Osteoblast (primary cell): ENCODE data around the gene PAFAH1B1. TPM values are rescaled to one million over a fixed set of nuclear protein-coding genes. Genes with fewer than 3 reads are reported as not detected.

Source experiments
- DNase-seq: peaks from one replicate; pipeline ENCODE4 v3.0.0; 2011; ENCODE audit warnings: low spot score, mixed read lengths; ENCODE audit not compliant: insufficient read length; ENCODE audit errors: missing footprints
- H2AFZ ChIP-seq: 2 replicates; pipeline ENCODE4 v1.6.0; 2011; ENCODE audit warnings: mild to moderate bottlenecking, low read length
- H3K27ac ChIP-seq: 2 replicates; pipeline ENCODE4 v1.5.1; 2011; ENCODE audit warnings: mild to moderate bottlenecking, low read depth, low read length, moderate library complexity
- H3K27me3 ChIP-seq: 2 replicates; pipeline ENCODE4 v1.6.0; 2012; ENCODE audit warnings: mild to moderate bottlenecking, control low read depth, inconsistent platforms, low read length, moderate library complexity; ENCODE audit not compliant: insufficient read depth
- H3K36me3 ChIP-seq: 2 replicates; pipeline ENCODE4 v1.5.1; 2011; ENCODE audit warnings: mild to moderate bottlenecking, low read length, control low read depth, moderate library complexity; ENCODE audit not compliant: insufficient read depth
- H3K4me1 ChIP-seq: 2 replicates; pipeline ENCODE4 v1.5.1; 2011; ENCODE audit warnings: mild to moderate bottlenecking, low read length, control low read depth, moderate library complexity; ENCODE audit not compliant: insufficient read depth
- H3K4me2 ChIP-seq: 2 replicates; pipeline ENCODE4 v1.6.0; 2011; ENCODE audit warnings: mild to moderate bottlenecking, low read length; ENCODE audit not compliant: insufficient read depth
- H3K4me3 ChIP-seq: fragments of 200-600 bp; sonication (generic); 3 replicates; pipeline ENCODE4 v1.5.1; 2012; ENCODE audit warnings: mild to moderate bottlenecking, low read length, inconsistent platforms; ENCODE audit not compliant: insufficient read depth
- H3K79me2 ChIP-seq: 2 replicates; pipeline ENCODE4 v1.6.0; 2012; ENCODE audit warnings: mild to moderate bottlenecking, low read length, control low read depth, inconsistent platforms; ENCODE audit not compliant: insufficient read depth
- H3K9me3 ChIP-seq: 2 replicates; pipeline ENCODE4 v1.5.1; 2011; ENCODE audit warnings: low read depth, low read length, control low read depth
- H4K20me1 ChIP-seq: 2 replicates; pipeline ENCODE4 v1.6.0; 2012; ENCODE audit warnings: mild to moderate bottlenecking, low read length, control low read depth; ENCODE audit not compliant: insufficient read depth
- CTCF ChIP-seq: IDR thresholded peaks from 2 replicates; pipeline ENCODE4 v1.5.1; 2011; ENCODE audit warnings: mild to moderate bottlenecking, low read depth, low read length, moderate library complexity; ENCODE audit errors: extremely low read depth
- total RNA-seq: library from RNA; depleted of rRNA; stranded (reverse); fragments of >200 nt; gene quantifications from 2 replicates; pipeline ENCODE4 v1.2.3, GENCODE V29; 2012

Gene PAFAH1B1
- total RNA-seq, 1 donor: 128 TPM

- Histone ChIP-seq H3K9me3 (no peaks in the 10 kb centered on the region), H4K20me1 (peaks cover 92% of the 10 kb centered on the region), H3K79me2 (peaks cover 100% of the 10 kb centered on the region), H3K4me3 (no peak overlapping the region), H2AFZ (no peak overlapping the region), H3K36me3 (no peaks in the 10 kb centered on the region), H3K27me3 (no peaks in the 10 kb centered on the region), H3K27ac (no peak overlapping the region), H3K4me2 (no peak overlapping the region), H3K4me1 (peaks cover 2% of the 10 kb centered on the region)
- no peak for DNase-seq
- TF ChIP-seq CTCF: no peak
Measured at GRCh38 chr17:2608350-2608913, 15.0 kb downstream of the PAFAH1B1 start.

GRCh38 chr17:2609091-2609490 is 15.6 kb downstream of the PAFAH1B1 start:
- Histone ChIP-seq H3K27me3 (no peaks in the 10 kb centered on the region), H3K36me3 (no peaks in the 10 kb centered on the region), H3K4me2 (no peak overlapping the region), H4K20me1 (peaks cover 90% of the 10 kb centered on the region), H3K79me2 (peaks cover 100% of the 10 kb centered on the region), H2AFZ (no peak overlapping the region), H3K9me3 (no peaks in the 10 kb centered on the region), H3K4me3 (no peak overlapping the region), H3K27ac (no peak overlapping the region), H3K4me1 (peaks cover 2% of the 10 kb centered on the region)
- no peak for DNase-seq
- TF ChIP-seq CTCF: no peak

GRCh38 chr17:2610195-2611175 is 17.0 kb downstream of the PAFAH1B1 start:
- no peak overlapping the region for H3K4me3 ChIP-seq
- no peak overlapping the region for H3K27ac ChIP-seq
- no peak overlapping the region for H3K4me2 ChIP-seq
- no peaks in the 10 kb centered on the region for H3K4me1 ChIP-seq
- peaks cover 89% of the 10 kb centered on the region for H4K20me1 ChIP-seq
- H3K9me3 ChIP-seq: no peaks in the 10 kb centered on the region
- no peak for TF ChIP-seq CTCF
- no peak overlapping the region for H2AFZ ChIP-seq
- DNase-seq: no peak
- peaks cover 100% of the 10 kb centered on the region for H3K79me2 ChIP-seq
- no peaks in the 10 kb centered on the region for H3K27me3 ChIP-seq
- no peaks in the 10 kb centered on the region for H3K36me3 ChIP-seq

GRCh38 chr17:2611627-2612026 is 18.2 kb downstream of the PAFAH1B1 start:
- Histone ChIP-seq H3K27ac (no peak overlapping the region), H3K27me3 (no peaks in the 10 kb centered on the region), H4K20me1 (peaks cover 89% of the 10 kb centered on the region), H3K4me3 (no peak overlapping the region), H3K4me2 (no peak overlapping the region), H3K79me2 (peaks cover 100% of the 10 kb centered on the region), H3K4me1 (no peaks in the 10 kb centered on the region), H3K9me3 (no peaks in the 10 kb centered on the region), H2AFZ (no peak overlapping the region), H3K36me3 (no peaks in the 10 kb centered on the region)
- DNase-seq: no peak
- no peak for TF ChIP-seq CTCF
